ENCODE measurements around the gene GOLGA8R.
"Not testable (repeated sequence)": the region's sequence is repeated elsewhere in the genome, so short reads cannot be mapped to it uniquely, and the experiment has no call there.

DNA sequence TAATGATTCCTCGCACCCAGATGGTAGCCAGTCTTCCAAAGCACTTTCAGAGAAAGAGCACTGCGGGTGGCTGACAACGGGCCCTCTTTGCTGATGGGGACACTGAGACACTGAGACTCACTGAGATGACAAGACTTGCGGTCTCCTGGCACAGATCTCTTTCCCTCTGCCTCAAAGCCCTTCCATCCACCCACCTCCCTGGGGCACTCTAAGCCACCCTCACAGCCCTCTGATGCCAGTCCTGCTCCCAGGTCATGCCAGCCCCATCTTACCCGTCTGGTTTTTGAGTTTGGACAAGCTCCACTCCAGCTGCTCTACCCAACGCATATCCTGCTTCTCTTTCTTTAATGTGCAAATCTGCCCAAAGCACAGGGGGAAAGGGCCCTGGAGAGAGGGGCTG, 6.4 kb downstream of the GOLGA8R start:
- TF ChIP-seq, protein P1, sequence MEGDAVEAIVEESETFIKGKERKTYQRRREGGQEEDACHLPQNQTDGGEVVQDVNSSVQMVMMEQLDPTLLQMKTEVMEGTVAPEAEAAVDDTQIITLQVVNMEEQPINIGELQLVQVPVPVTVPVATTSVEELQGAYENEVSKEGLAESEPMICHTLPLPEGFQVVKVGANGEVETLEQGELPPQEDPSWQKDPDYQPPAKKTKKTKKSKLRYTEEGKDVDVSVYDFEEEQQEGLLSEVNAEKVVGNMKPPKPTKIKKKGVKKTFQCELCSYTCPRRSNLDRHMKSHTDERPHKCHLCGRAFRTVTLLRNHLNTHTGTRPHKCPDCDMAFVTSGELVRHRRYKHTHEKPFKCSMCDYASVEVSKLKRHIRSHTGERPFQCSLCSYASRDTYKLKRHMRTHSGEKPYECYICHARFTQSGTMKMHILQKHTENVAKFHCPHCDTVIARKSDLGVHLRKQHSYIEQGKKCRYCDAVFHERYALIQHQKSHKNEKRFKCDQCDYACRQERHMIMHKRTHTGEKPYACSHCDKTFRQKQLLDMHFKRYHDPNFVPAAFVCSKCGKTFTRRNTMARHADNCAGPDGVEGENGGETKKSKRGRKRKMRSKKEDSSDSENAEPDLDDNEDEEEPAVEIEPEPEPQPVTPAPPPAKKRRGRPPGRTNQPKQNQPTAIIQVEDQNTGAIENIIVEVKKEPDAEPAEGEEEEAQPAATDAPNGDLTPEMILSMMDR (IDR thresholded peaks at IDR 0.05), result not testable (repeated sequence)
- TF ChIP-seq EZH2 (IDR thresholded peaks at IDR 0.05; ENCODE audit: borderline replicate concordance, insufficient read depth, low read depth, low read length, poor library complexity, severe bottlenecking), result not testable (repeated sequence)
